Measurements from ENCODE around the gene LAMC1.

GRCh38 chr1:183025010-183025337 lies 1.8 kb downstream of the LAMC1 start:
- no peak for TF ChIP-seq EZH2 (IDR thresholded peaks at IDR 0.05; ENCODE audit: low read length)
- no peak for TF ChIP-seq CTCF (optimal IDR thresholded peaks at IDR 0.05 in 1 of 3, IDR thresholded peaks at IDR 0.05 in 1 of 3, conservative IDR thresholded peaks at IDR 0.05 in 1 of 3; ENCODE audit: extremely low read depth in 1 of 3, insufficient read depth in 2 of 3, low read length in 3 of 3)

Data from keratinocyte (primary cell).